ENCODE results near the gene RECK.

DNA sequence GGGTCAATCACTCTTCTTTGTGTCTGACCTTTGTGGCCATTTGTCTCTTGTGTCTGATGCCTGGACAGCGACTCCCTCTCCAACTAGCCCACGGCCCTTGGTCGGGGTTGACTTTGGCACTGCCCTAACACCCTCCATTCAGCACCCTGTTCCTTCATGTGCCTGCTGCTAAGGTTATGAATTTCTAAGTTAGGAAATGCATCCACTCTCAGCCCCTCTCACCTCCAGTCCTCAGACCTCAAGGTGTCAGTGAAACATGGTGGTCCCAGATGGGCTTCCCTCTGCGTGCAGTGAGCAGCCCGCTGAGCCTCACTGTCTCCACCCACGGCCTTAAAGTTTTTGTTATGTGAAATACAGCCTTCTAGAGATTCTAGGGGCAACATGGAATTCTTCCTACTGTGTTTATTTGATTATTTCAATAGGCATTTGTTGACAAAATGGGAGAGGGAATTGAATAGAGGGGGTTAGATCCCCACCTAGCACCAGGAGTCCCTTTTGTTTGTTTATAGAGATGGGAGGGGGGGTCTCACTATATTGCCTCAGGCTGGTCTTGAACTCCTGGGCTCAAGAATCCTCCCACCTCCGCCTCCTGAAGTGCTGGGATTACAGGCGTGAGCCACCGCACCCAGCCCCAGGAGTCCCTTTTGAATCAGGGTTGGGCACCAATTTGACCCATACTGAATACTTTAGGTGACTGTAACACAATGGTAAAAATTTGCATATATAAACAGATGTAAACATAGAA, 98.2 kb downstream of the RECK start:
- TF ChIP-seq, protein P1, sequence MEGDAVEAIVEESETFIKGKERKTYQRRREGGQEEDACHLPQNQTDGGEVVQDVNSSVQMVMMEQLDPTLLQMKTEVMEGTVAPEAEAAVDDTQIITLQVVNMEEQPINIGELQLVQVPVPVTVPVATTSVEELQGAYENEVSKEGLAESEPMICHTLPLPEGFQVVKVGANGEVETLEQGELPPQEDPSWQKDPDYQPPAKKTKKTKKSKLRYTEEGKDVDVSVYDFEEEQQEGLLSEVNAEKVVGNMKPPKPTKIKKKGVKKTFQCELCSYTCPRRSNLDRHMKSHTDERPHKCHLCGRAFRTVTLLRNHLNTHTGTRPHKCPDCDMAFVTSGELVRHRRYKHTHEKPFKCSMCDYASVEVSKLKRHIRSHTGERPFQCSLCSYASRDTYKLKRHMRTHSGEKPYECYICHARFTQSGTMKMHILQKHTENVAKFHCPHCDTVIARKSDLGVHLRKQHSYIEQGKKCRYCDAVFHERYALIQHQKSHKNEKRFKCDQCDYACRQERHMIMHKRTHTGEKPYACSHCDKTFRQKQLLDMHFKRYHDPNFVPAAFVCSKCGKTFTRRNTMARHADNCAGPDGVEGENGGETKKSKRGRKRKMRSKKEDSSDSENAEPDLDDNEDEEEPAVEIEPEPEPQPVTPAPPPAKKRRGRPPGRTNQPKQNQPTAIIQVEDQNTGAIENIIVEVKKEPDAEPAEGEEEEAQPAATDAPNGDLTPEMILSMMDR (IDR thresholded peaks at IDR 0.05): no peak
- TF ChIP-seq, protein P2, sequence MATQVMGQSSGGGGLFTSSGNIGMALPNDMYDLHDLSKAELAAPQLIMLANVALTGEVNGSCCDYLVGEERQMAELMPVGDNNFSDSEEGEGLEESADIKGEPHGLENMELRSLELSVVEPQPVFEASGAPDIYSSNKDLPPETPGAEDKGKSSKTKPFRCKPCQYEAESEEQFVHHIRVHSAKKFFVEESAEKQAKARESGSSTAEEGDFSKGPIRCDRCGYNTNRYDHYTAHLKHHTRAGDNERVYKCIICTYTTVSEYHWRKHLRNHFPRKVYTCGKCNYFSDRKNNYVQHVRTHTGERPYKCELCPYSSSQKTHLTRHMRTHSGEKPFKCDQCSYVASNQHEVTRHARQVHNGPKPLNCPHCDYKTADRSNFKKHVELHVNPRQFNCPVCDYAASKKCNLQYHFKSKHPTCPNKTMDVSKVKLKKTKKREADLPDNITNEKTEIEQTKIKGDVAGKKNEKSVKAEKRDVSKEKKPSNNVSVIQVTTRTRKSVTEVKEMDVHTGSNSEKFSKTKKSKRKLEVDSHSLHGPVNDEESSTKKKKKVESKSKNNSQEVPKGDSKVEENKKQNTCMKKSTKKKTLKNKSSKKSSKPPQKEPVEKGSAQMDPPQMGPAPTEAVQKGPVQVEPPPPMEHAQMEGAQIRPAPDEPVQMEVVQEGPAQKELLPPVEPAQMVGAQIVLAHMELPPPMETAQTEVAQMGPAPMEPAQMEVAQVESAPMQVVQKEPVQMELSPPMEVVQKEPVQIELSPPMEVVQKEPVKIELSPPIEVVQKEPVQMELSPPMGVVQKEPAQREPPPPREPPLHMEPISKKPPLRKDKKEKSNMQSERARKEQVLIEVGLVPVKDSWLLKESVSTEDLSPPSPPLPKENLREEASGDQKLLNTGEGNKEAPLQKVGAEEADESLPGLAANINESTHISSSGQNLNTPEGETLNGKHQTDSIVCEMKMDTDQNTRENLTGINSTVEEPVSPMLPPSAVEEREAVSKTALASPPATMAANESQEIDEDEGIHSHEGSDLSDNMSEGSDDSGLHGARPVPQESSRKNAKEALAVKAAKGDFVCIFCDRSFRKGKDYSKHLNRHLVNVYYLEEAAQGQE (IDR thresholded peaks at IDR 0.05; ENCODE audit: insufficient read depth in 1 of 2, low read depth in 2 of 2, low read length in 1 of 2): no peak
- TF ChIP-seq TCF7L2 (IDR thresholded peaks at IDR 0.05; ENCODE audit: low read depth, low read length): no peak
- no peak for TF ChIP-seq SIN3A (IDR thresholded peaks at IDR 0.05; ENCODE audit: borderline replicate concordance, insufficient read depth, low read depth, low read length)
- no peak for TF ChIP-seq POLR2AphosphoS5 (IDR thresholded peaks at IDR 0.05; ENCODE audit: low read depth, low read length)
